K562 treated with DMSO at 1 percent for 48 hours (cell line): ENCODE measurements around the gene RNASEH2B. TPM values are rescaled to one million over a fixed set of nuclear protein-coding genes. Genes with fewer than 3 reads are reported as not detected.

Experiments used
- total RNA-seq: library from RNA; unstranded; fragments of 300-600 nt; gene quantifications from 2 replicates; pipeline ENCODE4 v1.2.3, GENCODE V29; 2022; ENCODE audit warnings: low replicate concordance; ENCODE audit errors: extremely low read depth

Gene RNASEH2B, protein sequence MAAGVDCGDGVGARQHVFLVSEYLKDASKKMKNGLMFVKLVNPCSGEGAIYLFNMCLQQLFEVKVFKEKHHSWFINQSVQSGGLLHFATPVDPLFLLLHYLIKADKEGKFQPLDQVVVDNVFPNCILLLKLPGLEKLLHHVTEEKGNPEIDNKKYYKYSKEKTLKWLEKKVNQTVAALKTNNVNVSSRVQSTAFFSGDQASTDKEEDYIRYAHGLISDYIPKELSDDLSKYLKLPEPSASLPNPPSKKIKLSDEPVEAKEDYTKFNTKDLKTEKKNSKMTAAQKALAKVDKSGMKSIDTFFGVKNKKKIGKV
- not detected in 2 replicates for total RNA-seq

DNA sequence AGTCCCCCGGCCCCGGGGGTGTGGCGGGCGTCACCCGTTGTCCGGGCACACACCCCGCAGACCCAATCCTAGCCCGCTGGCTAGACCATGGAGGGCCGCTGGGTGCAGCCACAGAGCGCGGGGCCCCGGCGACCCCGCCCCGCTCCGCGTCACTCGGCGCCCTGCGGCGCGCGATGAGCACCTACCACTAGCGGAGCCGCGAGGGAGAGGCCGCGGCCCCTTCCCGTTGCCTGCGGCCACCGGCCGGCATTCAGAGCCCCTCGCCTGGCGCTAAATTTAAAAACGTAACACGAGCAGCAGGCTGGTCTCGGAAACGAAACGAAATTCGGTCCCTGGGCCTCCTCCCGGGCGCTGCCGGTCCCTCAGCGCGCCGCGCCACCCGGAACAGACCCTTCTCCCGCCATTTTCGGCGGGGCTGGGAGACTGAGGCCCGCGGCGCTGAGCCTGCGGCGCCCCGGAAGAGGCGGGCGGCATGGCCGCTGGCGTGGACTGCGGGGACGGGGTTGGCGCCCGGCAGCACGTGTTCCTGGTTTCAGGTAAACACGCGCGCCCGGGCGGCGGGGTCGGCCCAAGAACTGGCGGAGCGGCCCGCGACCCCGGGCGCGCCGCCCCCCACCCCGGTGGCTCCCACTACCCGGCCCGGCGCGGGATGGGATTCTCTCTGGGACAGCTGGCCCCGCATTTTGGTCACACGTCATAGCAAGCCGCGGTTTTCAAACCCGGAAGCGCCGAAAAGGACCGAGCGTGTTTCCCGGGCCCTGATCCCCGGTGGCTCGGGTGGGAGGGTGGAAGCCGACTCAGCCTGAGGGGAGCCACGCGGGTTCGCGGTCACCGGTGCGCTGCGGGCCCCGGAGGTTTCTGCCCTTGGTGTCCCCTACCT lies at the start of gene RNASEH2B:
Gene RNASEH2B (plus strand): TSS at position 187 of the 880 bp plus-strand sequence. CDS start 286 bp downstream, at position 473.

Other genes starting within 250 kb of the RNASEH2B start
- gene DLEU7, start 66.1 kb upstream of the RNASEH2B start, total RNA-seq = not detected in 2 replicates
- not detected in 2 replicates for gene C13orf42, start 201.5 kb downstream of the RNASEH2B start, total RNA-seq